Mesothelial cell of epicardium (in vitro differentiated cells): ENCODE measurements around the gene GPRIN1. TPM values are rescaled to one million over a fixed set of nuclear protein-coding genes. Genes with fewer than 3 reads are reported as not detected.

Experiments used
- DNase-seq, 2 experiments: peaks; one replicate each; pipeline ENCODE4 v3.0.0; 2021; ENCODE audit warnings: low spot score in 2 of 2; ENCODE audit not compliant: unreplicated experiment in 2 of 2
- H3K27ac Mint-ChIP-seq: 2 replicates; pipeline ENCODE4 v1.8.0; 2021; ENCODE audit warnings: mixed read lengths
- H3K27me3 Mint-ChIP-seq: 2 replicates; pipeline ENCODE4 v1.8.0; 2021; ENCODE audit warnings: low read depth, mixed read lengths
- H3K36me3 Mint-ChIP-seq: 2 replicates; pipeline ENCODE4 v1.8.0; 2021; ENCODE audit warnings: mixed read lengths
- H3K4me1 Mint-ChIP-seq: 2 replicates; pipeline ENCODE4 v1.8.0; 2021; ENCODE audit warnings: mixed read lengths
- H3K4me3 Mint-ChIP-seq: 2 replicates; pipeline ENCODE4 v1.8.0; 2021; ENCODE audit warnings: mild to moderate bottlenecking, moderate library complexity, mixed read lengths
- H3K9me3 Mint-ChIP-seq: 2 replicates; pipeline ENCODE4 v1.8.0; 2021; ENCODE audit warnings: mixed read lengths
- total RNA-seq: library from RNA; stranded (reverse); gene quantifications from 3 replicates; pipeline ENCODE4 v1.2.1, GENCODE V29; 2021
- TF ChIP-seq, protein P1 (sequence below): fragments of 200-600 bp; sonication (generic); IDR thresholded peaks from one replicate; pipeline ENCODE4 v1.5.0; 2021; ENCODE audit warnings: antibody characterized with exemption; ENCODE audit not compliant: unreplicated experiment

The GPRIN1 gene
- total RNA-seq, 1 donor from 2014 or later = 1.3 TPM

DNA sequence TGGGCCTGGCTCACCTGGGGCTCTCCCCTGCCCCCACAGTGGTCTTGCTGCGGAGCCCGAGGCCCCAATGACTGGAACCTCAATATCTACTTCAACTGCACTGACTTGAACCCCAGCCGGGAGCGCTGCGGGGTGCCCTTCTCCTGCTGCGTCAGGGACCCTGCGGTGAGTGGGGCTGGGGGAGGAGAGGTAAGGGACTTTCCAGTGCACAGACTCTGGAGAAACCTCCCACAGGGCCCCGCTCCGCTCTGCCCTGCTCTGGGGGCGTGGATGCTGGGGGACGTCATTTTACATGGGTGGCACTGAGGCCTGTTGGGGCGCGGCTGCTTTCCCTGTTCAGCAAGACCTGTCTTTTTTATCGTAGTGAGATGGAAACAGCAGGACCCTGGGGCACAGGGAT is 44.9 kb upstream of the GPRIN1 start:
- peaks cover 3% of the 10 kb centered on the region for H3K4me1 Mint-ChIP-seq
- TF ChIP-seq, protein P1, sequence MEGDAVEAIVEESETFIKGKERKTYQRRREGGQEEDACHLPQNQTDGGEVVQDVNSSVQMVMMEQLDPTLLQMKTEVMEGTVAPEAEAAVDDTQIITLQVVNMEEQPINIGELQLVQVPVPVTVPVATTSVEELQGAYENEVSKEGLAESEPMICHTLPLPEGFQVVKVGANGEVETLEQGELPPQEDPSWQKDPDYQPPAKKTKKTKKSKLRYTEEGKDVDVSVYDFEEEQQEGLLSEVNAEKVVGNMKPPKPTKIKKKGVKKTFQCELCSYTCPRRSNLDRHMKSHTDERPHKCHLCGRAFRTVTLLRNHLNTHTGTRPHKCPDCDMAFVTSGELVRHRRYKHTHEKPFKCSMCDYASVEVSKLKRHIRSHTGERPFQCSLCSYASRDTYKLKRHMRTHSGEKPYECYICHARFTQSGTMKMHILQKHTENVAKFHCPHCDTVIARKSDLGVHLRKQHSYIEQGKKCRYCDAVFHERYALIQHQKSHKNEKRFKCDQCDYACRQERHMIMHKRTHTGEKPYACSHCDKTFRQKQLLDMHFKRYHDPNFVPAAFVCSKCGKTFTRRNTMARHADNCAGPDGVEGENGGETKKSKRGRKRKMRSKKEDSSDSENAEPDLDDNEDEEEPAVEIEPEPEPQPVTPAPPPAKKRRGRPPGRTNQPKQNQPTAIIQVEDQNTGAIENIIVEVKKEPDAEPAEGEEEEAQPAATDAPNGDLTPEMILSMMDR = no peak
- H3K4me3 Mint-ChIP-seq = no peak overlapping the region
- no peaks in the 10 kb centered on the region for H3K9me3 Mint-ChIP-seq
- H3K27me3 Mint-ChIP-seq = no peaks in the 10 kb centered on the region
- DNase-seq = no peak
- H3K27ac Mint-ChIP-seq = no peak overlapping the region
- peaks cover 12% of the 10 kb centered on the region for H3K36me3 Mint-ChIP-seq

DNA sequence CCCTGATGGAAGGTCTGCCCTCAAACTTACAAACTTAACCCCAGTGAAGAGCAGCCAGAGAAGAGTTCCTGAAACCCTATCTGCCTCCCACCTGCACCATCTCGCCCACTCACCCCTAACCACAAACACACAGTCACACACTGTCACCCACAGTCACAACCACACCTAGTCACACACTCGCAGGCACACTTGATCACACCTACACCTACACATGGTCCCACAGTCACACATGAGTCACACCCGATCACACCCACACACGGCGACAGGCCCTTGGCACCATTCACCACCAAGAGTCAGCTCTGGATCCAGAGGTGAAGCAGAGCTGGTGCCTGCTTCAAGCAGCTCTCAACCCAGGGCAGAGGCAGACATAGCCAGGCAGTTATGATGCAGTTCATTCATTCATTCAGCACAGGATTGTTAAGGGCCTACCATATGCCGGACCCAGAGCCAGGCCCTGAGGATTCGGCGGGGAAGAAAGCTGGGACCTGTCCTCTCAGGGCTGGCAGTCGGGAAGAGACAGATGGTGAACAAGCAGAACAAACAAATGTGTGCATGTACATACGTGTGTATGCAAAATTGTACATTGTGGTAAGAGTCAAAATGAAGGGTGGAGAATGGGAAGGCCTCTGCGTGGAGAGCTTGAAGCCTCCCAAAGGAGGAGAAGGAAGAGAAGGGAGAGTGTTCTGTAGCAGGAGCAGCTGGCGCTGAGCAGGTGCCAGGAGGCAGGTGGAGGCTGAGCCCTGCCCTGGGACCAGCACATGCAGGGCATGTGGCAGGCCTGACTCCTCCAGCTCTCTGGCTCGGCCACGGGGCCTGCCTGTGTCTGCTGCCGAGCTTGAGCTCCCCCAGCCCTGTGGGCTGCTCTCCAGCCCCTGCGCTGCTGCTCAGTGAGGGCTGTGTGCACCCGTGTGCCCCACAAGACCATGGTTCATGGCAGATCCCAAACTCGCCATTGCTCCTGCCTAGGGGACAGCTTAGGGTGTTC is 43.7 kb upstream of the GPRIN1 start:
- Mint-ChIP-seq H3K4me1 (peaks cover 8% of the 10 kb centered on the region), H3K9me3 (no peaks in the 10 kb centered on the region), H3K27me3 (no peaks in the 10 kb centered on the region), H3K4me3 (no peak overlapping the region), H3K27ac (no peak overlapping the region), H3K36me3 (peaks cover 12% of the 10 kb centered on the region)
- DNase-seq = no peak
- TF ChIP-seq, protein P1 = no peak

GRCh38 chr5:176652136-176652535 is 42.2 kb upstream of the GPRIN1 start:
- Mint-ChIP-seq H3K9me3 (no peaks in the 10 kb centered on the region), H3K36me3 (peaks cover 11% of the 10 kb centered on the region), H3K4me1 (peaks cover 15% of the 10 kb centered on the region), H3K27me3 (no peaks in the 10 kb centered on the region), H3K27ac (no peak overlapping the region), H3K4me3 (no peak overlapping the region)
- TF ChIP-seq, protein P1 = no peak
- no peak for DNase-seq

GRCh38 chr5:176651472-176651980 is 41.6 kb upstream of the GPRIN1 start:
- no peak for DNase-seq
- peaks cover 17% of the 10 kb centered on the region for H3K4me1 Mint-ChIP-seq
- no peak overlapping the region for H3K27ac Mint-ChIP-seq
- no peaks in the 10 kb centered on the region for H3K9me3 Mint-ChIP-seq
- TF ChIP-seq, protein P1 = no peak
- H3K4me3 Mint-ChIP-seq = no peak overlapping the region
- peaks cover 11% of the 10 kb centered on the region for H3K36me3 Mint-ChIP-seq
- H3K27me3 Mint-ChIP-seq = no peaks in the 10 kb centered on the region

DNA sequence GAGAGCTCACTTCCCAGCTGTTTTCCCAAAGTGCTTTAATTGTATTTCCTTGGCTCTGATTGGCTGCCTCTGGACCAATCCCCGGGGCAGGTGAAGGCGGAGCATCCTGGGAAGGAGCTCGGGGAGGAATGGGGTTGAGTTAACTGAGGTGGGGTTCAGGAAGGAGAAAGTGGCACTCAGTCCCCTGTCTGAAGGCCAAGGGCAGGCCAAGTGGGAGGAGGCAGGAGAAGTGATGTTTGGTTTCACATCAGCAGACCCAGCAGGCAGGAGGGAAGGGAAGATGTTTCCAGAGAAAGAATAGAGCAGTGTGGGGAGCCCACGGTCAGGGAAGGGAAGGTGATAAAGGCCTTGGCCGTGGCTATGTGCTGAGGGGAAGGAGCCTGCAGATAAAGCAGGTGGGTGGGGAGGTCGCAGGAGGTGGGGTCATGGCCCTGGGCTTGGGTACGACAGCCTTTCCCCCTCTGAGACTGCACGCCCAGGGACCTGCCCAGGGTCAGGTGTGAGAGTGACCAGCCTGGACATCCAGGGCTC is 40.5 kb upstream of the GPRIN1 start:
- Mint-ChIP-seq H3K9me3 (no peaks in the 10 kb centered on the region), H3K36me3 (peaks cover 10% of the 10 kb centered on the region), H3K27ac (peak overlapping the region; percentile 28), H3K27me3 (no peaks in the 10 kb centered on the region), H3K4me1 (peaks cover 17% of the 10 kb centered on the region), H3K4me3 (no peak overlapping the region)
- DNase-seq = no peak
- TF ChIP-seq, protein P1 = no peak
